ES-I3 (cell line): ENCODE measurements around the gene SDCCAG8.

Experiments
- H3K36me3 ChIP-seq: 2 replicates; pipeline ENCODE4 v1.6.1; 2013; ENCODE audit warnings: mild to moderate bottlenecking, low read length, control low read depth, moderate library complexity; ENCODE audit not compliant: insufficient read depth
- H3K4me1 ChIP-seq: 2 replicates; pipeline ENCODE4 v1.6.1; 2013; ENCODE audit warnings: mild to moderate bottlenecking, control low read depth, low read length; ENCODE audit not compliant: insufficient read depth
- H3K9ac ChIP-seq: 2 replicates; pipeline ENCODE4 v1.6.1; 2013; ENCODE audit warnings: low read depth, mild to moderate bottlenecking, low read length, moderate library complexity
- H3K9me3 ChIP-seq: 2 replicates; pipeline ENCODE4 v1.6.1; 2013; ENCODE audit warnings: mild to moderate bottlenecking, low read length, moderate library complexity; ENCODE audit not compliant: control insufficient read depth, insufficient read depth

The SDCCAG8 gene

GRCh38 chr1:243286409-243287122 is 30.7 kb downstream of the SDCCAG8 start:
- H3K9me3 ChIP-seq = no peaks in the 10 kb centered on the region
- no peaks in the 10 kb centered on the region for H3K36me3 ChIP-seq
- H3K4me1 ChIP-seq = peaks cover 5% of the 10 kb centered on the region; the same call in 1 of the 2 replicates
- no peak overlapping the region for H3K9ac ChIP-seq

- Histone ChIP-seq H3K4me1 (peaks cover 5% of the 10 kb centered on the region; the same call in 1 of the 2 replicates), H3K36me3 (no peaks in the 10 kb centered on the region), H3K9ac (no peak overlapping the region), H3K9me3 (no peaks in the 10 kb centered on the region)
Observed at GRCh38 chr1:243287123-243287460, 31.3 kb downstream of the SDCCAG8 start.

GRCh38 chr1:243287652-243288051 is 31.8 kb downstream of the SDCCAG8 start:
- Histone ChIP-seq H3K9ac (no peak overlapping the region), H3K36me3 (no peaks in the 10 kb centered on the region), H3K9me3 (no peaks in the 10 kb centered on the region), H3K4me1 (peaks cover 5% of the 10 kb centered on the region; the same call in 1 of the 2 replicates)

DNA sequence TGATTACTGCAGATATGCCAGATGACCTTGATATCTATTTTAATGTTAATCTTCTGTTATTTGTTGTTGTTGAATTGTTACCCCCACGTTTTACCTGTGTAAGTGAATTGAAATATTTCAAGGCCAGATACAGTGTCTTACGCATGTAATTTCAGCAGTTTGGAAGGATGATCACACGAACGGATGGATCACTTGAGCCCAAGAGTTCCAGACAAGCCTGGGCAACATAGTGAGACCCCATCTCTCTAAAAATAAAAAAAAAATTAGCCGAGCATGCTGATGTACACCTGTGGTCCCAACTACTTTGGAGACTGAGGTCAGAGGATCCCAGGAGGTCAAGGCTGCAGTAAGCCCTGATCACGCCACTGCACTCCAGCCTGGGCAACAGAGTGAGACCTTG is 32.2 kb downstream of the SDCCAG8 start:
- Histone ChIP-seq H3K4me1 (peaks cover 5% of the 10 kb centered on the region; the same call in 1 of the 2 replicates), H3K9ac (no peak overlapping the region), H3K9me3 (no peaks in the 10 kb centered on the region), H3K36me3 (no peaks in the 10 kb centered on the region)

GRCh38 chr1:243291292-243291691 is 35.5 kb downstream of the SDCCAG8 start:
- Histone ChIP-seq H3K9me3 (no peaks in the 10 kb centered on the region), H3K36me3 (no peaks in the 10 kb centered on the region), H3K9ac (no peak overlapping the region), H3K4me1 (no peaks in the 10 kb centered on the region)

DNA sequence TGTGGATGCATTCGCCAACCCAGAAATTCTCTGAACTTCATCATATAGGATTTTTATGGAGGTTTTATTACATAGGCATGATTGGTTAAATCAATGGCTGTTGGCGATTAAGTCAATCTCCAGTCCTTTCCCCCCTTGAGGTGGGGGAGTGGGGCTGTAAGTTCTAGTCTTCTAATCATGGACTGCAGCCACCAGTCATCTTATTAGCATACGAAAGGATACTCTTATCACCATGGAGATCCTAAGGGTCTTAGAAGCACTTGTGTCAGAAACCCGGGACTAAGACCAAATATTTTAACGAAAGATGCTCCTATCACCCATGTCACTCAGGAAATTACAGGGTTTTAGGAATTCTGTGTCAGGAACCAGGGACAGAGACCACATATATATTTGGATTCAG is 36.3 kb downstream of the SDCCAG8 start:
- H3K4me1 ChIP-seq = no peaks in the 10 kb centered on the region
- no peak overlapping the region for H3K9ac ChIP-seq
- no peaks in the 10 kb centered on the region for H3K36me3 ChIP-seq
- no peaks in the 10 kb centered on the region for H3K9me3 ChIP-seq

DNA sequence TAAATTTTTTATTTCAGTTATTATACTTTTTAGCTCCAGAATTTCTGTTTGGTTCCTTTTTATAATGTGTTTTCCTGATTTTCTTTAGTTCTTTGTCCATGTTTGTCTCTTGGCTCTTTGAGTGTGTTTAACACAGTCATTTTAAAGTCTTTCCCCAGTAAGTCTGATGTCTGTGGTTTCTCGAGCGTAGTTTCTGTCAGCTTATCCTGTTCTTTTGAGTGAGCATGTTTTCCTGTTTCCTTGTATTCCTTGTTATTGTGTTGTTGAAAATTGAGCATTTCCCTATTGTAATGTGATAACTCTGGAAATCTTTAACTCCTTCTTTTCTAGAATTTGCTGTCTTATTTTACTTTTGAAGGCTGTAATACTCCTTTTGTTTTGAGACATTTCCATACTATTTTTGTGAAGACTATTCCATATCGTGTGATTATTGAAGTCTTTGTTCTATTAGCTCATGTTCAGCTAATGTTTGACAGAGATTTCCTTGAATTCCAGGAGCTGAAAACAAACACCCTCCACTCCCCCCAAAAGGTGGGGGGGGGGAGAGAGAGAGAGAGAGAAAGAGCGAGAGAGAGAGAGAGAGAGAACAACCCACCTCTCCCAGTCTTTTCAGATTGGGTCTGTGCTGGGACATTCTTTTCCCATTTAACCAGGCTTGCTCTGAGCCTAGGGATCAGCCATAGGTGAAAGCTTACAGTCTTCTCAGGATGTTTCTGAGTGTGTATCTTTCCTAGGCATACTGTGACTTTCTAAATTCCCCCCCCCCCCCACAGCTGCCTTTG is 38.3 kb downstream of the SDCCAG8 start:
- H3K4me1 ChIP-seq = no peaks in the 10 kb centered on the region
- H3K9me3 ChIP-seq = no peaks in the 10 kb centered on the region
- no peaks in the 10 kb centered on the region for H3K36me3 ChIP-seq
- no peak overlapping the region for H3K9ac ChIP-seq

DNA sequence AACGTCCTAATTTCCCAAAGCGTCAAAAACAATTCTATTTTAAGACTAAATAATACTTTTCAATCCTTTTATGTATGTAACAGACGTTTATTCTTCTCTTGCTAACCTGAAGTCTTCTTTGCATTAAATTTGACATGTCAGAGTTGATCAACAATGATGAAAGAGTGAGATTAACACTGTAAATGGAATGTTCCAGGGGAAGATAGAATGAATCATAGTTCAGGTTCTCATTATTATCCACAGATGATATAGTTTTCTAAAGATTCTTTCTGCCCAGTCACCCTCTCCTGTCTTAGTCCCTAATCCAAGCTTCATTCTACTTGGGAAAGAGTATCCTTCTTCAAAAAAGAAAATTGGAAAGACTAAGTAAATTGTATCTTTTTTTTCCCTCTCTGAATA is 38.9 kb downstream of the SDCCAG8 start:
- Histone ChIP-seq H3K36me3 (no peaks in the 10 kb centered on the region), H3K4me1 (no peaks in the 10 kb centered on the region), H3K9ac (no peak overlapping the region), H3K9me3 (no peaks in the 10 kb centered on the region)

- no peak overlapping the region for H3K9ac ChIP-seq
- no peaks in the 10 kb centered on the region for H3K36me3 ChIP-seq
- H3K9me3 ChIP-seq = no peaks in the 10 kb centered on the region
- H3K4me1 ChIP-seq = no peaks in the 10 kb centered on the region
Observed at GRCh38 chr1:243299069-243299468, 43.2 kb downstream of the SDCCAG8 start.

DNA sequence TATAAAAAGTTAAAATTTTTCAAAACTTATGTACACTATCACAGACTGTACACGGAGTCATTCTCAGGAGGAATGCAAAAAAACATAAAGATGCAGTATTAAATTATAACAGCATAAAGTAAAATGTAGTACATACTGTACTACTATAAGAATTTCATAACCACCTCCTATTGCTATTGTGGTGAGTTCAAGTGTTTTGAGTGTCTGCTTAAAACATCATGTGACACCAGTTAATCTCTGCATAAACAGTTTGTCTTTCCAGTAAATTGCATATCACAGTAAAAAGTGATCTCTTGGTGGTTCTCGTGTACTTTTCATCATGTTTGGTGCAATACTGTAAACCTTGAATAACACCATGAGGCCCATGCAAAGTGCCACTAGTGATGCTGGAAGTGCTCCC is 45.2 kb downstream of the SDCCAG8 start:
- Histone ChIP-seq H3K4me1 (no peaks in the 10 kb centered on the region), H3K9ac (no peak overlapping the region), H3K9me3 (no peaks in the 10 kb centered on the region), H3K36me3 (no peaks in the 10 kb centered on the region)

DNA sequence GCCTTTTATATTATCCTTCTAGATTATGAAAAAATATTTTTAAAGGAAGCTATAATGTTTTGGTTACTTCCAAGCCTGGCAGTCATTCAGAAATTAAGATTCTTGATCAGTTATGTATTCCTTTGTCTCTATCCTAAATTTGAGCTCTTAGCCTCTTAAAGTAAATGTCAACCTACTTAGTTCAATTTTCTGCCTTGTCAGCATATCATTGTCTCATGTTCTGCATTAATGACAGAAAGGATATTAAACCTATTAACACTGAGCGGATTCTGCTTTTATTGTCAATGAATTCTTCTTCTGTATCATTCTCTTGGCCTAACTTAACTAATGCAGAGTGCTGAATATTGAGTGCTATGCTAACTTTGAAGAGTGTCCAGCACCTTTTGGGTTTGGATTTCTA is 56.0 kb downstream of the SDCCAG8 start:
- Histone ChIP-seq H3K36me3 (no peaks in the 10 kb centered on the region), H3K9me3 (no peaks in the 10 kb centered on the region)

GRCh38 chr1:243312952-243313634 is 57.3 kb downstream of the SDCCAG8 start:
- H3K4me1 ChIP-seq = peaks cover 12% of the 10 kb centered on the region; the same call in 1 of the 2 replicates
- H3K9ac ChIP-seq = no peak overlapping the region
- H3K36me3 ChIP-seq = no peaks in the 10 kb centered on the region
- H3K9me3 ChIP-seq = no peaks in the 10 kb centered on the region

More for the DNA sequence above, 56.0 kb downstream of the SDCCAG8 start:
- Histone ChIP-seq H3K9ac (no peak overlapping the region), H3K4me1 (peaks cover 14% of the 10 kb centered on the region)

- Histone ChIP-seq H3K9me3 (no peaks in the 10 kb centered on the region), H3K9ac (no peak overlapping the region), H3K4me1 (peaks cover 12% of the 10 kb centered on the region; the same call in 1 of the 2 replicates), H3K36me3 (no peaks in the 10 kb centered on the region)
Observed at GRCh38 chr1:243313635-243314536, 58.0 kb downstream of the SDCCAG8 start.

DNA sequence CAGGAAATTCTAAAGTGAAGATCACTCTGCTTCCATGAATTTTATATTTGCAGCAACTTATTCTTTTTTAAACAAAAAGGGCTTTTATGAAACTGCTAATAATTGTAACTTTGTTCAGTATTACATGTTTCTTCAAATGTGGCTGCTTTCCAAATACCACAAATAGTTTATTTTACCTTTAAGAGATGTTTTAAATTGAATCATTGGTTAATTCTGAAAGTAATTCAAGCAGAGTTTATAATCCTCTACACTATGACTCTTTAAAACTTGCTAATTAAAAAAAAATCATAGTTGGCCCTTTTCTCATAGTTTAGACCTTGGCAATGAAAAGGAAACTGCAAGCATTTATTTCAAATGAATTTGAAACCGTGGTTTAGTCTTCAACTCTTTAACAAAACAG is 59.6 kb downstream of the SDCCAG8 start:
- Histone ChIP-seq H3K36me3 (no peaks in the 10 kb centered on the region), H3K9me3 (no peaks in the 10 kb centered on the region), H3K4me1 (peaks cover 12% of the 10 kb centered on the region; the same call in 1 of the 2 replicates), H3K9ac (no peak overlapping the region; the same call in 1 of the 2 replicates)
